Measurements from ENCODE around the gene WIF1.

The WIF1 gene

DNA sequence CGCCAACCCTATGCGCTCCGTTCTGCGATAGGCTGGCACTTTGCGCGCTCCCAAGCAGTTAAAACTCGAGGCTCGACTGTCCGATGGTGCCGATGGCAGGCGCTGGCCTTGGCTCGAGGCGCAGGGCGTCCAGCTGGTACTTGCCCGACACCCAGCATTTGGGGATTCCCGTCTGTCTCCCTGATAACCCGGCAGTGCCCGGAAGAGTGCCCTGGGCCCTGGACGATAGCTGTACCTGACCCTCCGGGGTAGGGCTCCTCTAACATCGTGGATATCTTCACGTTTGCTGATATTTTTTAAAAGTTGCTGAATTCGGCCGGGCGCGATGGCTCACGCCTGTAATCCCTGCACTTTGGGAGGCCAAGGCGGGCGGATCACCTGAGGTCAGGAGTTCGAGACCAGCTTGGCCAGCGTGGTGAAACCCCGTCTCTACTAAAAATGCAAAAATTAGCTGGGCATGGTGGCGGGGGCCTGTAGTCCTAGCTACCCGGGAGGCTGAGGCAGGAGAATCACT lies 908 bp upstream of the WIF1 start:
- no peak for DNase-seq

DNA sequence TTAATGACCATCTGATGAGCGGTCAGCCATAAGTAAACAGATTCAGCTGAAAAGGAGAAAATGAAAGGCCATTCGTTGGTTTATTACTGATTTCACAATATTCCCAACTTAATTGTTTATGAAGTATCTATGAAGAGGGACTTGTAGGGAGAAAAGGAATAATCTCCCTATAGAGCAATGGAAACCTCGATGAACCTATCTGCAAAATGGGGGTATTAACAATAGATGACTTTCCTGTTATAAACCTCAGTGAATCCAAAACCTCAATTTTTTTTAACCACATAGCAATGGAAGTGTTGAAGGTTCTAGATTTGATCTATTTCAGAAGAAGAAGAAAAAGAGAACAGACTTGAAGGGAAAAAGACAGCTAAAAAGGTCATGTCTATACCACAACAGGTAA lies 2.0 kb downstream of the WIF1 start:
- DNase-seq: no peak

DNA sequence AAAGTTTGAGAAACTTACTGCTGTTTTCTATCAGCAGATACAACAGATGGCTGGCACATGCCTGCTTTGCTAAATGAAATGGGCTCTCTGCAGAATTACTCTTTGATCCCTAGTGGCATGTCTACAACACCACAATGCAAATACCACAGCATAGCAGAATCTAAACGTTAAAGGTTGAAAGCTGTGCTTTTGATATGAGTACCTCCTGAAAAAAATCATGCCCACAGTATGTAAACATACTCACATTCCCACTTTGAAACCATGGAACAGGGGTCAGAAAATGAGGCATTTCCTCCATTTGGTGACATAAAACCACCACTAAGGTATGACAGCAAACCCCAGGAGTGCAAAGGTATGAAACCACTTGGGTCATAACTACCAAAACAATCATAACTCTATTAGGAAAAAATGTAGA lies 7.5 kb downstream of the WIF1 start:
- no peak for DNase-seq

DNA sequence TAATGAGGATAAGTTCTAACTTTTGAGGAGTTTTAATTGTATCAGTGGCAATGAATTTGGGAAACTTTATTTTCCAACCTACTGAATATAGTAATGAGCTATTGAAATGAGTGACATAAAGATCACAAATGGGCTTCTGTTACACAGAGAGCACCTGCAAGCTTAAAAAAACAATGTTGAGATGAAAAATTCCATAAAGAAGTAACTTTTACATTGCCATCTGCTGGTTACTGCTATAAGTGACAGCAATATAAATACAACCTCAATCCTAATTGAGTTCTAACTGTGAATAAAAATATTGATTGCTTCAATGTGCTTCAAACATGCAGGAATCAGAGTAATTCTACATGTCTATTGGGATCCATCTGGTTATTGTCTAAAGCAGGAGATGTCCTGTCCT lies 14.2 kb downstream of the WIF1 start:
- no peak for DNase-seq

DNA sequence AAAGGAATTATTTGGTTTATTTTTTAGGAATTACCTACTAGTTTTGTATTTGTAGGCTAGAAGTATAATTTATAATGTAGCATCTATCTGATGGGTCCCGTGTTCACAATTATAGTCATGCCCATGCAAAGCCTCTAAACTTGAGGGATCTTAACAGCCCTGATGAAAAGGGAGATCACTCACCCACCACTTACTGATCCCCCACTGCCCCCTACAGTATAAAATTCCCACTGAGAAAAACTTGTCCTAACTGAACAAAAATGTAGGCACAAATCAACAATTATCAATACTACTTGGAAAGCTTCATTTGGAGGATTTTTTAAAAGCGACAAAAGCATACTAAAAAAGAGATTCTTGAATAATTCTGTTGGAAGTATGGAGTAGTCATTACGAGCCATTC lies 21.0 kb downstream of the WIF1 start:
- DNase-seq: no peak

DNA sequence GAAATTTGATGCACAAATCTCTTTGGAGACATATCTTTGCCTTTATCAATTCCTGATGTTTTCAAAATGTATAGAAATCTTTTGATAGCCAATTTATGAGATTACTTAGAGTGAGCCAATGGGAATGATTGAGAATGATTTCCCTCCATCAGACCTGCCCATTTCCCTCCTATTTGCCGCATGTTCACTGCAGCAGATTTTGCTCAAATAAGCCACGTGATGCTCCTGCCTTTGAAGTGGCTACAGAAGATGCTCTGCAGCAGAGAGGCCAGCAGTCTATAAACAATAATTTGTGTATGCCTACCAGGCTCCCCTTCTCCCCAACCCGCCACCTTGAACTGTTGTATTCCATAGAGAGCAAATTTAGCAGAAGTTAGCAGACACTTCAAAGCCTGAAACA lies 21.9 kb downstream of the WIF1 start:
- DNase-seq: no peak

DNA sequence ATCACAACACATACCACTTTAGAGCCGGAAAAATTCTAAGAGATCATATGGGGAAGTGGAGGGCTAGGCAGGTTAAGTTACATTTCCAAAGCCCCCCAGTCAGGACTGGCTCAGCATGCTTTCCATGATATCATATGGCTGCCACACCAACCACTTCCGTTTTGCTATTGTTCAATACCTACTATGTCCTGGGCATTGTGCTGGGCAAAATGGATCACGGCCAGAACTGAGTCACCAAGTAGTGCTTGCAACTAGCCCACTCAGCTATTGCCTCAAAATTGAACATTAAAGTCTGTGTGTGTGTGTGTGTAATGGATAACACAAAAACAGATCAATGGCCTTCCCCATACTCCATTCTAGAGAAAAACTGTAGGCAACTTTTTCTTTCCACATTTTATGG lies 22.7 kb downstream of the WIF1 start:
- no peak for DNase-seq

DNA sequence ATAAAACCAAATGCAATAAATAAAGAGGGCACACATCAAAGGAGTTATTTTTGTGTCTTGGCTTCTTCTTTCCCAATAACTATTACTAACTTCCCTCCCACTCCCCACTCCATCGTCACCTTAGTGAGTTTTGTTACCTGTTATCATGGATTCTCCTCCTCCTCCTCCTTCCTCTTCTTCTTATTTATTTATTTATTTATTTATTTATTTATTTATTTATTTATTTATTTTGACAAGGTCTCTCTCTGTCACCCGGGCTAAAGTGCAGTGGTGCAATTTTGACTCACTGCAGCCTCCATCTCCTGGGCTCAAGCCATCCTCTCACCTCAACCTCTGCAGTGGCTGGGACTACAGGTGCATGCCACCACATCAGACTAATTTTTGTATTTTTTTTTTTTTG lies 26.4 kb downstream of the WIF1 start:
- DNase-seq: no peak

DNA sequence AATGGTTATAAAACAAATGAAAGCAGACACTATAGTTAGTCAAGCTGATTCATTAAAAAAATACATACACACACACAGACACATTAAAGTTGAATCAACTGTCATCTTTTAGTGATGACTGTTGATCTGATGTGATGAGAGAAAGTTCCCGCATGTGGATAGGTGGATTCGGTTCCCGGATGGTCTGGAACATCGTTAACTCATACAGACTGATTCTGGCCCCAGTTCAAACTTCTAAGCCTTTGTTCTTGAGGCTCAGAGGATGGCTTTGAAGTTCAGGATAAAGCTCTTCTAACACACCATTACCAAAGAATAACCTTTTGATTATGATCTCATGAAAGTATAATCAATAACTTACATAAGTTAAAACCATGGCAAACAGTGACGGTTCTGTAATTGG lies 27.5 kb downstream of the WIF1 start:
- no peak for DNase-seq

DNA sequence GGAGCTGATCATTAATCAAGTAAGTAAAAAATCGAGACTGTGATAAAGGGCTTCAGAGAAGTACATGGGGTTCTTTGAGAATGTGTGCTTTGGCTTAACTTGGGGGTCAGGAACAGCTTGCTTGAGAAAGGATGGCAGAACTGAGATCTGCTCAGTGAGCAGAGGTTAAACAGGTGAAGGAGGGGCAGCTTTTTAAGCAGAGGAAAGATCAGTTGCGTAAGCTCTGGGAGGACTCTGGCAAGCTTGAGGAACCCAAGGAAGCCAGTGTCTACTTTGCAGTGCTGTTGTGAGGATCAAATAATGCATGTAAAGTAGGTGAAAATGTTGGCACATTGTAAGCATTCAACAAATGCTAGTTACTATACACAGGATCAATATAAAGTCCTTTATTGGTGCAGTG lies 30.6 kb downstream of the WIF1 start:
- no peak for DNase-seq

DNA sequence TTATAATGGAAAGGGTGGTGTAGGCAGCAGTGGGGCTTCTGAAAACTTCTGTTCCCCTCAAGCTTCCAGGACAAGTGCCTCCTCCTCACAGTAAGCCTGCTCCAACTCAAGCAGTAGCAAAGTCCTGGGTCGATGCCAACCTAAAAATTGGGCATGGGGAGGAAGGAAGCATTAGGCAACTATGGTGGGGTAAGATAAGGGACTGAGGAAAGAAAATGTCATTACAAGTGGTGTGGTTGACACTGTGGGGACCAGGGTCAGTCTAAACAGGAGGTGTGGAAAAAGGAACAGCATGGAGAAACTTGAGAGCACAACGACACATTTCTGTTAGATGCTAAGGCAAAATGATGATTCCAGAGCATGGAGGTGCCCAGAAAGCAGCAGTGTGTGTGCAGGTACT lies 34.9 kb downstream of the WIF1 start:
- DNase-seq: no peak

DNA sequence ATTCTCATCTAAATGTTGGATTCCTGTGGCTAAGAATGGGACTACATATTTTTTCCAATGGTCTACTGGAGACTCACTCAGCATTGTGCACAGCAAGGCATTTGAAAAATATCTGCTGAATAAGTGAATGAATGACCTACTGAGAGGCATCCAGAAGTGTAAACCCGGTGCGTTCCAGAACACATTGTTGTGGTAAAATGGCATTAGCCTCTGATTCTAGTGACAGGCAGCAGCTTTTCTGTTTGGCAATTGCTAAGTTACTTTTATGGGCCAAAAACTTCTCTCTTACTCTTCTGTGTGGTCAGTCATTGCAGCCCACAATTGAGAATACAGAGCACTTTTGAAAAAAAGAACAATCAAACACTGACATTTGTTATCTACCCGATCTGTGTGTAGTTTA lies 36.5 kb downstream of the WIF1 start:
- DNase-seq: no peak

DNA sequence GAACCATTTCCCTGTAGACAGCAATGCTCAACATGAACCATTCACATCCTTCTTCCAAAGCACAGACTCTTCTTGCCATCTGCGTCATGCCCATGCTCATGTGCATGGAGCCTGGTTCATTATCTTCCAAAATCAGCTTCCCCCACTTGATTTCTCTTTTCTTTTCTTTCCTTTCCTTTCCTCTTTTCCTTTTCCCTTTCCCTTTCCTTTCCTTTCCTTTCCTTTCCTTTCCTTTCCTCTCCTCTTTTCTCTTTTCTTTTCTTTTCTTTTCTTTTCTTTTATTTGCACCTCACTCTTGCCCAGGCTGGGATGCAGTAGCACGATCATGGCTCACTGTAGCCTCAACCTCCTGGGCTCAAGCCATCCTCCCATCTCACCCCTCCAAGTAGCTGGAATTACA lies 37.5 kb downstream of the WIF1 start:
- DNase-seq: no peak

DNA sequence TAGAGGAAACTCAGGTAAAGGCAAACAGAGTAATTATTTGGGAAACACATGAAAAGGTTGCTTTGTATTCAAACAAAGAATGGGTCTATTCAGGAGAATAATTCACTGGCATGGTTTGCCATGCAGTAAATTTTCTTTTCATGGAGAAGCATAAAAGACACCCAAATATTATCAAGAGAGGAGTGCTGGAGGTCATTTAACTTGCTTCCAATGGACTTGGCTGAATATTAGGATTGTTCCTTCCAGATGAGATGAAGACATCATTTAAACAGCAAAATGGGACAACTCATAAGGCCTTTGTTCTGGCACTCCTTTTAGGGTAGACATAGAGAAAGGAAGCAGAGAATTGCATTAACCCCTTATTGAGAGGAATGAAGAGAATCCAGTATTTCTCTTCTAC lies 38.7 kb downstream of the WIF1 start:
- DNase-seq: no peak

DNA sequence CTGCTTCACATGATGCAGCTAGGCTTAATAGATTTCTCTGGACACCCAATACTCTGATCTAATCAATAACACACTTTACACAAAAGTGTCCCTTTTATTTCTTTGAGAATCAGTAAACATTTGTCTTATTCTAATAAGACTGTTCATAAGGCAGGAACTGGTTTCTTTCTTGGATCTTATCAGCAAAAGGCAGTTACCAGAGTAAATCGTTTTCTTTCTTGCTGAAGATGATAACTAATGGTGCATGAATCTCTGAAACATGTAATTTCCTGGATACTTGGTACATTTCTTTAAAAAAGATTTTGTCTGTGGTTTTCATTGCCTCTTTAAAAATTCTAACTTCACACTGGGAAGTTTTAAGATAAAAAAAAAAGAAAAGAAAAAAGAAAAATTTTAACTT lies 39.6 kb downstream of the WIF1 start:
- DNase-seq: no peak

DNA sequence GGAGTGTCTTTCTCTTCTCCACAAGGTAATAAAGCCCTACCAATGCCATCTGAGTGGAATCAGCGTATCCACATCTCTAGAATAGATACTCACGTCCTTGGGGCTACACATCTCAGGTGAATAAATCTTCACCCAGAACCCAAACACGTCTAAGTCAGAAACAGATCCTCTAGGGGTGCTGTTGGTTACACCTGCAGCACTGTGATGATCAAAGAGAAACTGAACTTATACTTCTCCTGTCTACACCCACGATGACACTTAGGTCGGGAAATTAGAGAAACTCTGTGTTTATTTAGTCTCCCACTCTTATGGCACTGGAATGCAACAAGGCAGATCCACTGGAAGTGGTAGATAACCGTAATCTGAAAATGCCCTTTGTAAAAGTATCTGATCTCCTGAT lies 46.2 kb downstream of the WIF1 start:
- DNase-seq: no peak

DNA sequence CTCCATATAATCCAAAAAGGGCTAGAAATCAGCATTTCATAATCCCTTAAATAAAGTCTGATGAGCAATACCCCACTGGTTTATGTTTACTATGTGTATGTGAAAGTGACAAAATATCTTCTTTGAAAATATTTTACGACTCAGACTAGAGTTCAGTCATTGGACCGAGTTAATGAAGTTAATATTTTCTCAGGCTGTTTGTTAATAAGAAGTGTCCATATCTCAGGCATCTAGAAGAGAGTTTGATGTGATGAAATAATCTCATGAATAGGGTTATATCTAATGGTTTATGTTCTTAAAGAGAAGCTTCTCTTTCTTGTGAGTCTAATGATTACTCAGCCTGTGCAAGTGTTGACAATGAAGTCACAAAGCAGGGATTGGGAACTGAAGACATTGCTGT lies 51.8 kb downstream of the WIF1 start:
- DNase-seq: no peak

DNA sequence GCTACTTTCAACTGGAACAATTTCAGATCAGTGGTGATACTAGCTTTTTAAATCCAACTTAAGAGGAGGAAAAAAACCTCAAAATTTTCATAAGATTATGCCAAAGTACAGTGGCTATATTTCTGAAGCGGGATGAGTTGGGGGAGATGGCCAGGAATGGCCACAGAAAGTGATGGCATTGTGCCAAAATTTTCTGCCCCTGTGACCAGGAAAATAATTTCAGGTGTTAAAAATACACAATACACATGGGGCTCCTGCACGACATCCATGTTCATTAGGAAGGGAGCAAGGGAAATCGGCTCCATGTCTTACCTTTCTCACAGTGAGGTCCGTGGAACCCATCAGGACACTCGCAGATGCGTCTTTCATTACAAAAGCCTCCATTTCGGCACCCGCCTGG lies 53.7 kb downstream of the WIF1 start:
- no peak for DNase-seq

DNA sequence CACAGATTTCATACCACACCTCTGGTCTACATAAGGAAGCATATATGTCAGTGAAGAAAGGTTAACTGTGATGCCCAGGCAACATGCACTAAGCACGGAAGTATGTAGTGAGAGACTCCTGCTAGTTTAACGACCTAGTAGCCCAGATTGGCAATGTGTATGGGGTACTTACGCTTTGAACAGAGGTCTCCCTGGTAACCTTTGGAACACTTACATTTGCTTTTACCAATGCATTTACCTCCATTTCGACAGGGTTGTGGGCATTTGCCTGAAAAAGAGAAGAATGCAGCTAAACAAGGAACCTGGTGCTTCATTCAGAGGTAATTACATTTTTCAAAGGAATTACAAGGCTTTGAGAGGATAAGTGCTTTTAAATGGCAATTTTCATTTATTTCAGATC lies 65.2 kb downstream of the WIF1 start:
- no peak for DNase-seq

DNA sequence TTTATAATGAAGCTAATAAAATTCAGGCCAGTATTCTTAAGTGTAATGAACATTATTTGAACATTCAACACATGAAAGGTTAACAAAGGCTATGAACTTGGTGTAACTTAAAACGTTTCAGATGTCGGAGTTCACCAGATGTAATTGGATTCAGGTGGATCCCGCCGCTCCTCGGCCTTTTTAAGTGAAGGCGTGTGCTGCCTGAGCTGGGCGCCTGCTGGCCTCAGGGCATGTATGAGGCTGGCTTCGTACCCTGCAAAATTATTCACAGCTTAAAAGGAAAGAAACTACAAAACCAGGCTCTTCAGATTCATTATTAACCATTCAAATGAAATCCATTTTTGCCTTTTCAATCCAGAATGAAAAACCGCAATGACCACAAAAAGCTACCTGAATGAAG lies 69.9 kb downstream of the WIF1 start:
- DNase-seq: no peak

DNA sequence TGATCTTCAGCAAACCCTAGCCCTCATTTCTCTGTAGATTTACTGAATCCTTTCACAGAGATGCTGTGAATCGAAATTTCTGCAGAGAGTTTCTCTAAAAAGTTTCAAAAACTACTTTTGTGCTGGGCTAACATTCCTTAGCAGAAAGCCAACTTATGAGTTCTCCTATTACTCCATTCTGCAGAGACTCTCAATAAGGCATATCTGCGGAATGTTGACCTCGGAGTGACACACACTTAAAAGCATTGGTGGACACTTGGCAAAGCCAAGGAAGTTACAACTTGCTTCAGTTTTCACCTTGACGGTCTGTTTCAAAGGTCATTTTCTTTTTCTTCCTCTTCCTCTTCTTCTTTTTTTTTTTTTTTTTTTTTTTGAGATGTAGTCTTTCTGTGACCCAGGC lies 75.8 kb downstream of the WIF1 start:
- no peak for DNase-seq

DNA sequence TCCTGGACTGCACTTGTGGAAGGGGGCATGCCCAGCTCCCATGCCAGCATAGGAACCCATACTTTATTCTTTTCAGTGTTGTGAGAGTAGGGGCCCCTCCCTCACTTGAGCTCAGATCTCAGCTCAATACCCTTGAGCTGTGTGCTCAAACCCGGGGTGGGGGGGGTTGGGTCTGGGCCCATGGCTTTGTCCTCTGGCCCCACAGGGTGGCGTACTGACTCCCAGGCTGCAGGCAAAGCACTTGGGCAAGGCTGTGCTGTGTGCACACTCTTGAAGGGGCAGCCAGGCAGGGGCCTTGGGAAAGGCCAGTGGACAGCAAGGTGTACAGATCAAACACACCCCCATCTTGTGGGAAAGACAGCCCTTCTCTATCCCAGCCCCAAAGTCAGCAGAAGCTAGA lies 81.8 kb downstream of the WIF1 start:
- no peak for DNase-seq

DNA sequence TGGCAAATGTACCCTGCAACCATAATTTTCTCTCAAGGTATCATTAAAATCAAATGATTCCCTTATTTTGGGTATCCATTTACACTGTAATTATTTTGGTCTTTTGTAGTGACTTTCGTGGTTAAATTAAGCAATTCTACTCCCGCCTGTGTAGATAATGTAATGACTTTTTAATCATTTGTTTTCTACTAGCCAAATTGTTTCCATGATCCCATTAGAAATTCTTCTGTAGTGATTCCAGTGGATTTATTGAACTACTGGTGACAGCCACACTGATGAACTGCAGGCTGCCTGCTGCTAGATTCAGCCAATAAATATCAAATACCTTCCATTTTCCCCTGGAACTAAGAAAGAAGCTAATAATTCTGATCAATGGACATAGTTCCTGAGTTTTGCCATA lies 96.0 kb downstream of the WIF1 start:
- DNase-seq: no peak

DNA sequence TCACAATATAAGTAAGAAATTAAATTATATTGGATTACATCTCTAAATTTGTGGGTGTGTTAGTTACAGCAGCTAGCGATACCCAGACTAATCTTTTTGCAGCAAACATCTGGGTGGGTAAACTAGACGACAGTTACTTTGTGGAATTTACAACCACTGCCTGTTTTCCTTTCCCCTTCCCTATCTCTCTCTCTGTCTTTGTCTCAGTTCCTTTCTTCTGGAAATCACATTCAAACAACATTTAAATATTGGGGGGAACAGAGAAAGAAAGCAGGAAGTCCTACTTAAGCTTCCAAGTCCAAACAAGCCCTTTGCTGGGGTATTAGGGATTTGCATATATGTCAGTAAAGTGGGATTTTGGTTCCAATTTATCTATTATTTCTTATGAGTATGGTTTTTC lies 97.6 kb downstream of the WIF1 start:
- no peak for DNase-seq

DNA sequence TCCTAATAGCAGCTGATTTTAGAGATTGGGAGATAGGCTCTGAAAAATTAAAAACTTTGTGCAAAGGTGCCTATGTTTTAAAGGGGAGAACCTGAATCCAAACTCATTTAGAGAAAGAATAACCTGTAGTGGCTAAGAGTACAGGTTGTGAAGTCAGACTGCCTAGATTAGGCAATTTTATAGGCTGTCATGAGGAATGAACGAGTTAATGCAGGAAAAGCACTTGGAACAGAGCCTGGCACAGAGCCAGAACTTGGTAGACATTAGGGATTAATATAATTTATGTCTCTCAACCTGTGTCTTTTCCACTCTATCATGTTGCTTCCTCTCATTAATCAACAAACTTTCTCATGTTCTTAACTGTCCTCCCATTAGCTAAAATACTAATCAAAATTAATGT lies 98.1 kb downstream of the WIF1 start:
- no peak for DNase-seq

DNA sequence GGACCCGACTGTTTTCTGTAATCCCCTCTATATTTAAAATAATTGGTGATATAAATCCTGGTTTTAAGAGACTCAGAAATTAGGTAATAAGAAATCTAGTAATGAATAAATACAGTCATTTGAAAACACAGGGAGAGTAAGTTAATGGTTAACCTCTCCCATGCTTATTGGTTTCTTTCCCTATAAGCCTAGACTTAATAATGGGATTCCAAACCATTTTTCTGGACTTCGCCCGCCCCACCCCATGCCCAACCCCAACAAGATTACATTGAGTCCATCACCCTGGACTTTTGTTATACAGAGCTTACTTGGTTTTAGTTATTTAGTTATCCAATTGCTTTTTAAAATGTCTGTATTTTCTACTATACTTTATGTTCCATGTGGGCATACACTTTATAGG lies 98.7 kb downstream of the WIF1 start:
- no peak for DNase-seq

Data from NCI-H226 (cell line).